GM12878 (cell line): ENCODE results near the gene DAAM2. TPM values are rescaled to one million over a fixed set of nuclear protein-coding genes. Genes with fewer than 3 reads are reported as not detected.

Experiments
- ATAC-seq: fragments of 200-7000 bp; cut with Tn5 transposase; 3 replicates; pipeline ENCODE4 v1.9.1; 2020; ENCODE audit warnings: mild to moderate bottlenecking, moderate library complexity
- BruUV-seq: library from RNA; stranded (reverse); fragments of 400-500 nt; replicated peaks from 2 replicates; lab custom pipeline; 2021; lab: Mats Ljungman, UMichigan
- CTCF ChIA-PET: fragments of 300-600 bp; sonication (Branson Sonifier 250); formaldehyde crosslinking; extraction: SDS; loops from one replicate; lab custom pipeline; 2021; ENCODE audit warnings: inconsistent platforms; lab: Yijun Ruan, JAX
- POLR2A ChIA-PET: fragments of 350-600 bp; formaldehyde crosslinking; extraction: SDS; loops from one replicate; lab custom pipeline; 2021; ENCODE audit warnings: inconsistent platforms; lab: Charles Lee
- RAD21 ChIA-PET: fragments of 300-600 bp; sonication (Branson Sonifier 250); formaldehyde crosslinking; loops from one replicate; lab custom pipeline; 2023; ENCODE audit warnings: antibody characterized with exemption; ENCODE audit not compliant: unreplicated experiment; lab: Charles Lee
- SMC1A ChIA-PET: fragments of 300-600 bp; sonication (Branson Sonifier 250); formaldehyde crosslinking; loops from one replicate; lab custom pipeline; 2023; ENCODE audit not compliant: unreplicated experiment, uncharacterized antibody; lab: Charles Lee
- DNase-seq: peaks from one replicate; pipeline ENCODE4 v3.0.0-alpha.2; 2011; ENCODE audit warnings: low read depth, low spot score
- FAIRE-seq: peaks from 3 replicates; lab custom pipeline; 2011; peaks lifted over from hg19 to GRCh38; lab: Jason Lieb, UNC
- H2AFZ ChIP-seq: 2 replicates; pipeline ENCODE4 v1.6.0; 2011; ENCODE audit warnings: low read depth, low read length, control low read depth; ENCODE audit not compliant: control insufficient read depth
- H3K27ac ChIP-seq: 2 replicates; pipeline ENCODE4 v1.5.1; 2011; ENCODE audit warnings: control low read depth; ENCODE audit not compliant: control insufficient read depth, insufficient read depth
- H3K27me3 ChIP-seq, 2 experiments: replicated peaks in 1 of 2; 2 replicates each; pipeline versions ENCODE4 v1.6.0 to v1.6.1; 2011; ENCODE audit warnings: low read length in 1 of 2; ENCODE audit not compliant: control insufficient read depth in 2 of 2, insufficient read depth in 2 of 2
- H3K36me3 ChIP-seq, 2 experiments: 2 replicates each; pipeline ENCODE4 v1.5.1; 2011; ENCODE audit warnings: low read length in 1 of 2; ENCODE audit not compliant: control insufficient read depth in 2 of 2, insufficient read depth in 2 of 2
- H3K4me1 ChIP-seq: 2 replicates; pipeline ENCODE4 v1.6.1; 2011; ENCODE audit warnings: mild to moderate bottlenecking, low read length, moderate library complexity, mixed read lengths; ENCODE audit not compliant: control insufficient read depth, insufficient read depth
- H3K4me2 ChIP-seq: 2 replicates; pipeline ENCODE4 v1.6.0; 2011; ENCODE audit warnings: control low read depth; ENCODE audit not compliant: control insufficient read depth, insufficient read depth
- H3K4me3 ChIP-seq: fragments of 200-600 bp; sonication (generic); 2 replicates; pipeline ENCODE4 v1.5.1; 2016
- H3K79me2 ChIP-seq: 2 replicates; pipeline ENCODE4 v1.6.0; 2011; ENCODE audit warnings: low read length; ENCODE audit not compliant: control insufficient read depth, insufficient read depth
- H3K9ac ChIP-seq: 2 replicates; pipeline ENCODE4 v1.8.0; 2011; ENCODE audit warnings: low read length, control low read depth, mixed read lengths; ENCODE audit not compliant: control insufficient read depth, insufficient read depth
- H3K9me3 ChIP-seq: replicated peaks from 3 replicates; pipeline ENCODE4 v1.5.1; 2011; ENCODE audit warnings: mild to moderate bottlenecking, low read length; ENCODE audit not compliant: control insufficient read depth, insufficient read depth
- H4K20me1 ChIP-seq: 2 replicates; pipeline ENCODE4 v1.6.0; 2011; ENCODE audit not compliant: control insufficient read depth, insufficient read depth
- CREB1 ChIP-seq: IDR thresholded peaks from 2 replicates; pipeline ENCODE4 v1.6.1; 2012; ENCODE audit warnings: low read depth, mild to moderate bottlenecking, inconsistent platforms
- E2F4 ChIP-seq: IDR thresholded peaks from 2 replicates; pipeline ENCODE4 v1.6.1; 2012; ENCODE audit warnings: low read depth, low read length, improper control_type of control experiment
- HCFC1 ChIP-seq: fragments of 150-350 bp; IDR thresholded peaks from 2 replicates; pipeline ENCODE4 v1.6.1; 2014; ENCODE audit warnings: low read length
- KDM1A ChIP-seq: fragments of 200-600 bp; sonication (generic); IDR thresholded peaks from 2 replicates; pipeline ENCODE4 v1.6.1; 2016; ENCODE audit warnings: borderline replicate concordance
- PAX8 ChIP-seq: fragments of 450-650 bp; IDR thresholded peaks from 2 replicates; pipeline ENCODE4 v1.6.1; 2017; ENCODE audit warnings: mild to moderate bottlenecking, moderate library complexity
- PML ChIP-seq: IDR thresholded peaks from 2 replicates; pipeline ENCODE4 v1.6.1; 2012; ENCODE audit warnings: low read length, inconsistent platforms
- WGBS: methylation state at CpG from one replicate; pipeline ENCODE4 v1.1.6; 2016; ENCODE audit warnings: low lambda C conversion rate; ENCODE audit not compliant: insufficient replicate concordance, insufficient coverage; ENCODE audit errors: missing lambda C conversion rate; 5-methylcytosine and 5-hydroxymethylcytosine counted together
- in situ Hi-C: fragments of 300-500 bp; cut with MboI; formaldehyde crosslinking; loops from 9 replicates; pipeline ENCODE4 v1.14.3; 2018; ENCODE audit warnings: mixed read lengths
- intact Hi-C: fragments of 100-400 bp; cut with micrococcal nuclease; formaldehyde crosslinking; loops from one replicate; pipeline ENCODE4 v1.14.2; 2022; ENCODE audit not compliant: unreplicated experiment
- polyA plus RNA-seq, 11 experiments: library from polyadenylated mRNA; depleted of rRNA in 4 of 11; unstranded in 6 of 11; stranded (reverse) in 5 of 11; fragments of >200 nt; fragmentation: Nextera tagmentation in 4 of 11; fragmentation: Illumina TruSeq in 1 of 11; extraction: Ambion mirVana in 4 of 11; extraction: Trizol in 1 of 11; gene quantifications; 1 replicate in 1 of 11; 2 replicates in 10 of 11; pipeline versions ENCODE4 v1.2.1 to v1.2.3, GENCODE V29; 2011 to 2016; ENCODE audit warnings: inconsistent platforms in 2 of 11, missing spikeins in 2 of 11, low read depth in 1 of 11
- total RNA-seq, 4 experiments: library from RNA; depleted of rRNA in 3 of 4; stranded (reverse); fragments of >200 nt in 3 of 4; fragmentation: Illumina TruSeq in 1 of 4; extraction: Trizol in 1 of 4; gene quantifications; 2 replicates each; pipeline versions ENCODE4 v1.2.1 to v1.2.3, GENCODE V29; 2013 to 2021
- TF ChIP-seq, protein P1 (sequence below): IDR thresholded peaks from 2 replicates; pipeline ENCODE4 v1.6.1; 2011; ENCODE audit warnings: borderline replicate concordance, low read depth, mild to moderate bottlenecking, moderate library complexity, low read length; ENCODE audit not compliant: insufficient read depth, poor library complexity, severe bottlenecking

The DAAM2 gene
- total and polyA plus RNA-seq, 10 of the 15 experiments (the other 5 are each of a cell fraction or from before 2014, with no cell fraction given), result 0.05 to 0.22 TPM; not detected in 8

DNA sequence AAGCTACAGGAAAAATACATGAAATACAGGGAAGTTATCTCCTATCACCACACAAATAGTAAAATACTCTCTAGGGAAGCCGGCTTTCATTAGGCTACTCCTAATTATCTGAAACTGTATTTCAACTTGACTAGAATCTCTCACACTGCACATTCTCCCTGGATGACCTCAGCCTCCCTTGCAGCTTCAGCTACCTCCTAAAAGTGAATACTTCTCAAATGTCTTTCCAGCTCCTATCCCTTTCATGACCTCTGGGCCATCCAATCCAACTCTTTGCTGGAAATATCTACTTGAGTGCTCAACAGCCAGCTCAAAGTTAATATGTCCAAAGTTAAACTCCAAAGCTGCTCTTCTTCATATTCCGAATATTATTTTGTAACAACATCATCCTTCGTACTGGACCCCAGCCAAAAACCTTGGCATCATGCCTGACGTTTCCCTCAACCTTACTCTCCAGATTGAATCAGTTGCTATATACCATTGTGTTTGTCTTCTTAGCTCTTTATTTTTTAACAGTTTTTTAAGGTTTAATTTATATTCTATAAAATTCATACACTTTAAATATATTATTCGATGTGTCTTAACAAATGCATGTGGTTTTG lies 37.6 kb upstream of the DAAM2 start:
- no peaks in the 10 kb centered on the region for H3K36me3 ChIP-seq
- H3K4me2 ChIP-seq, result no peak overlapping the region
- intact Hi-C loops, result loop anchor here (5.0 kb wide), 1 partner anchor 392 kb away; no protein-coding TSS in a partner anchor
- in situ Hi-C loops, result no loop called here
- DNase-seq (no peak), ATAC-seq (no peak), FAIRE-seq (no peak)
- ChIA-PET SMC1A (interaction anchor here (0.7 to 2.2 kb wide), 7 partner anchors 20 to 390 kb away, joined by 3 to 8 read pairs (median 4); no protein-coding TSS in a partner anchor), CTCF (interaction anchor here (1.0 to 3.1 kb wide), 5 partner anchors 11 to 303 kb away, joined by 3 to 9 read pairs (median 5); no protein-coding TSS in a partner anchor)
- H3K27me3 ChIP-seq, result no peaks in the 10 kb centered on the region
- 55% methylated on average over 5 of the region's 5 CpGs for WGBS
- H3K4me1 ChIP-seq, result no peaks in the 10 kb centered on the region
- H3K9me3 ChIP-seq, result no peaks in the 10 kb centered on the region; the same call in 2 of the 3 replicates
- TF ChIP-seq HCFC1 (no peak), KDM1A (no peak), CREB1 (no peak), E2F4 (no peak), PML (no peak), PAX8 (no peak)
- TF ChIP-seq, protein P1, sequence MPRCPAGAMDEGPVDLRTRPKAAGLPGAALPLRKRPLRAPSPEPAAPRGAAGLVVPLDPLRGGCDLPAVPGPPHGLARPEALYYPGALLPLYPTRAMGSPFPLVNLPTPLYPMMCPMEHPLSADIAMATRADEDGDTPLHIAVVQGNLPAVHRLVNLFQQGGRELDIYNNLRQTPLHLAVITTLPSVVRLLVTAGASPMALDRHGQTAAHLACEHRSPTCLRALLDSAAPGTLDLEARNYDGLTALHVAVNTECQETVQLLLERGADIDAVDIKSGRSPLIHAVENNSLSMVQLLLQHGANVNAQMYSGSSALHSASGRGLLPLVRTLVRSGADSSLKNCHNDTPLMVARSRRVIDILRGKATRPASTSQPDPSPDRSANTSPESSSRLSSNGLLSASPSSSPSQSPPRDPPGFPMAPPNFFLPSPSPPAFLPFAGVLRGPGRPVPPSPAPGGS, result no peak
- TF ChIP-seq, all 136 proteins: peak for 0
- H3K4me3 ChIP-seq, result no peak overlapping the region
- ChIA-PET RAD21 (no interaction called here), POLR2A (no interaction called here)
- no peaks in the 10 kb centered on the region for H3K79me2 ChIP-seq
- no peak overlapping the region for H2AFZ ChIP-seq
- BruUV-seq, result no TSS peak
- no peak overlapping the region for H3K27ac ChIP-seq
- H3K9ac ChIP-seq, result no peak overlapping the region
- no peaks in the 10 kb centered on the region for H4K20me1 ChIP-seq
